ENCODE data around the gene PCSK4. TPM values are rescaled to one million over a fixed set of nuclear protein-coding genes. Genes with fewer than 3 reads are reported as not detected.

The PCSK4 gene
- total RNA-seq, 1 experiment from 2014 or later, result 9.1 TPM

- no peaks in the 10 kb centered on the region for H3K23me2 ChIP-seq (ENCODE audit: insufficient read length, low read depth, low read length, poor library complexity, severe bottlenecking)
- H3K18ac ChIP-seq (ENCODE audit: insufficient read length, low read depth, low read length), result no peak overlapping the region
- H2AFZ ChIP-seq (ENCODE audit: low read length), result no peak overlapping the region
- no peak overlapping the region for H3K4me2 ChIP-seq (ENCODE audit: insufficient read depth, insufficient read length, low read length)
- no peaks in the 10 kb centered on the region for H3K4me1 ChIP-seq (ENCODE audit: insufficient read depth, low read length)
- H3K14ac ChIP-seq (ENCODE audit: insufficient read depth, low read length), result no peak overlapping the region
- H3K9ac ChIP-seq (ENCODE audit: extremely low read depth, insufficient read length, low read length), result no peak overlapping the region
- H3K9me3 Mint-ChIP-seq, result no peaks in the 10 kb centered on the region
- H3K4me1 Mint-ChIP-seq, result no peaks in the 10 kb centered on the region; a peak in 1 of 4 replicates
- H3K27ac ChIP-seq (ENCODE audit: insufficient read length, low read depth, low read length), result no peak overlapping the region
- no peaks in the 10 kb centered on the region for H3K9me3 ChIP-seq (ENCODE audit: control insufficient read depth, low read depth, low read length)
- no peak overlapping the region for H2BK120ac ChIP-seq (ENCODE audit: low read depth, low read length, poor library complexity, severe bottlenecking)
- H3K27ac Mint-ChIP-seq, result peak overlapping the region in 2 of 3 experiments; percentile 34 to 77; a peak in 1 of 7 replicates
- H4K5ac ChIP-seq (ENCODE audit: insufficient read length, low read depth, low read length), result no peak overlapping the region
- H3K4ac ChIP-seq (ENCODE audit: low read depth, low read length), result no peak overlapping the region
- no peaks in the 10 kb centered on the region for H3K27me3 ChIP-seq (ENCODE audit: insufficient read depth, low read length)
- H4K20me1 ChIP-seq (ENCODE audit: control insufficient read depth, insufficient read depth, insufficient read length), result no peaks in the 10 kb centered on the region
- H3K79me1 ChIP-seq (ENCODE audit: insufficient read depth, low read depth, low read length, poor library complexity, severe bottlenecking), result no peaks in the 10 kb centered on the region
- H3K36me3 Mint-ChIP-seq (ENCODE audit: insufficient read depth in 1 of 3, low read depth in 3 of 3), result peaks cover 16 to 63% (median 45%) of the 10 kb centered on the region in 3 experiments; a peak in 6 of 7 replicates
- H3K27me3 Mint-ChIP-seq (ENCODE audit: low read depth), result no peaks in the 10 kb centered on the region
- no peak overlapping the region for H2AK5ac ChIP-seq (ENCODE audit: insufficient read length, low read length)
- H2BK12ac ChIP-seq (ENCODE audit: insufficient read length, low read depth, low read length), result no peak overlapping the region
- no peak overlapping the region for H3K23ac ChIP-seq (ENCODE audit: insufficient read length, low read depth, low read length)
- no peak for DNase-seq
- no CpG with 5 or more reads among the region's 24 CpGs for WGBS (ENCODE audit: extremely low coverage, insufficient read length, low lambda C conversion rate)
- no peak overlapping the region for H4K91ac ChIP-seq (ENCODE audit: insufficient read length, low read depth, low read length)
- H2BK20ac ChIP-seq (ENCODE audit: low read depth, low read length, poor library complexity, severe bottlenecking), result no peak overlapping the region
- no peak overlapping the region for H2BK15ac ChIP-seq (ENCODE audit: low read depth, low read length)
- H3K56ac ChIP-seq (ENCODE audit: insufficient read length, low read depth, low read length), result no peak overlapping the region
- H4K8ac ChIP-seq (replicated peaks; ENCODE audit: insufficient read length, low read depth, low read length), result no peak overlapping the region
- H3K4me3 Mint-ChIP-seq, result no peak overlapping the region
- no peaks in the 10 kb centered on the region for H3K79me2 ChIP-seq (ENCODE audit: insufficient read depth, low read length)
- H3T11ph ChIP-seq (ENCODE audit: low read length), result no peak overlapping the region
- TF ChIP-seq, protein P1, sequence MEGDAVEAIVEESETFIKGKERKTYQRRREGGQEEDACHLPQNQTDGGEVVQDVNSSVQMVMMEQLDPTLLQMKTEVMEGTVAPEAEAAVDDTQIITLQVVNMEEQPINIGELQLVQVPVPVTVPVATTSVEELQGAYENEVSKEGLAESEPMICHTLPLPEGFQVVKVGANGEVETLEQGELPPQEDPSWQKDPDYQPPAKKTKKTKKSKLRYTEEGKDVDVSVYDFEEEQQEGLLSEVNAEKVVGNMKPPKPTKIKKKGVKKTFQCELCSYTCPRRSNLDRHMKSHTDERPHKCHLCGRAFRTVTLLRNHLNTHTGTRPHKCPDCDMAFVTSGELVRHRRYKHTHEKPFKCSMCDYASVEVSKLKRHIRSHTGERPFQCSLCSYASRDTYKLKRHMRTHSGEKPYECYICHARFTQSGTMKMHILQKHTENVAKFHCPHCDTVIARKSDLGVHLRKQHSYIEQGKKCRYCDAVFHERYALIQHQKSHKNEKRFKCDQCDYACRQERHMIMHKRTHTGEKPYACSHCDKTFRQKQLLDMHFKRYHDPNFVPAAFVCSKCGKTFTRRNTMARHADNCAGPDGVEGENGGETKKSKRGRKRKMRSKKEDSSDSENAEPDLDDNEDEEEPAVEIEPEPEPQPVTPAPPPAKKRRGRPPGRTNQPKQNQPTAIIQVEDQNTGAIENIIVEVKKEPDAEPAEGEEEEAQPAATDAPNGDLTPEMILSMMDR (conservative IDR thresholded peaks at IDR 0.05), result no peak
- no peak overlapping the region for H2BK5ac ChIP-seq (ENCODE audit: insufficient read length, low read length)
These were observed 58.2 kb downstream of the PCSK4 start for GRCh38 chr19:1431759-1432506.

Other genes starting within 250 kb of the PCSK4 start
- 179 and 191 TPM in 2 replicates for gene ATP5F1D, start 248.6 kb downstream of the PCSK4 start, total RNA-seq (2021)
- gene MIDN, start 241.8 kb downstream of the PCSK4 start, total RNA-seq (2021), result 286 and 300 TPM in 2 replicates
- 249 and 263 TPM in 2 replicates for gene CIRBP, start 221.0 kb downstream of the PCSK4 start, total RNA-seq (2021)
- gene FAM174C, start 214.8 kb downstream of the PCSK4 start, total RNA-seq (2021), result 56.4 and 63.0 TPM in 2 replicates
- 14.3 TPM in 2 replicates for gene EFNA2, start 204.5 kb downstream of the PCSK4 start, total RNA-seq (2021)
- 83.7 and 83.9 TPM in 2 replicates for gene NDUFS7, start 106.4 kb downstream of the PCSK4 start, total RNA-seq (2021)
- gene GAMT, start 88.8 kb downstream of the PCSK4 start, total RNA-seq (2021), result 26.6 and 27.4 TPM in 2 replicates
- gene DAZAP1, start 82.8 kb downstream of the PCSK4 start, total RNA-seq (2021), result 255 and 265 TPM in 2 replicates
- gene RPS15, start 52.0 kb downstream of the PCSK4 start, total RNA-seq (2021), result 1,628 and 1,677 TPM in 2 replicates
- 0.68 and 2.0 TPM in 2 replicates for gene APC2, start 40.2 kb downstream of the PCSK4 start, total RNA-seq (2021)
- 30.3 and 36.8 TPM in 2 replicates for gene C19orf25, start 11.1 kb downstream of the PCSK4 start, total RNA-seq (2021)
- 10.4 and 10.5 TPM in 2 replicates for gene REEP6, start 831 bp upstream of the PCSK4 start, total RNA-seq (2021)
- gene ADAMTSL5, start 22.7 kb upstream of the PCSK4 start, total RNA-seq (2021), result 1.4 and 1.5 TPM in 2 replicates
- gene PLK5, start 33.7 kb upstream of the PCSK4 start, total RNA-seq (2021), result 0.50 and 0.57 TPM in 2 replicates
- 70.4 and 75.9 TPM in 2 replicates for gene MEX3D, start 78.0 kb upstream of the PCSK4 start, total RNA-seq (2021)
- gene MBD3, start 102.5 kb upstream of the PCSK4 start, total RNA-seq (2021), result 126 and 128 TPM in 2 replicates
- gene UQCR11, start 115.1 kb upstream of the PCSK4 start, total RNA-seq (2021), result 166 and 174 TPM in 2 replicates
- 304 TPM in 2 replicates for gene TCF3, start 162.3 kb upstream of the PCSK4 start, total RNA-seq (2021)